Neural cell (in vitro differentiated cells): ENCODE results near the gene RNF121.

ENCODE experiments used
- EZH2 ChIP-seq: fragments of 200-600, 300-800 bp; shearing (Covaris generic), sonication (generic); IDR thresholded peaks from 2 replicates; pipeline ENCODE4 v1.6.1; 2014; ENCODE audit warnings: antibody characterized with exemption, low read length, borderline replicate concordance, mild to moderate bottlenecking; ENCODE audit not compliant: insufficient read depth, poor library complexity, severe bottlenecking
- RAD21 ChIP-seq: fragments of 450-650 bp; conservative IDR thresholded peaks from 2 replicates; pipeline ENCODE4 v1.6.1; 2014; ENCODE audit warnings: antibody characterized with exemption, mild to moderate bottlenecking, moderate library complexity
- TAF1 ChIP-seq: IDR thresholded peaks from 2 replicates; pipeline ENCODE4 v1.6.1; 2012; ENCODE audit warnings: low read depth
- TF ChIP-seq, protein P1 (sequence below): fragments of 450-650 bp; IDR thresholded peaks from 2 replicates; pipeline ENCODE4 v1.5.1; 2014; ENCODE audit warnings: antibody characterized with exemption, mild to moderate bottlenecking, moderate library complexity; ENCODE audit not compliant: poor library complexity, severe bottlenecking

DNA sequence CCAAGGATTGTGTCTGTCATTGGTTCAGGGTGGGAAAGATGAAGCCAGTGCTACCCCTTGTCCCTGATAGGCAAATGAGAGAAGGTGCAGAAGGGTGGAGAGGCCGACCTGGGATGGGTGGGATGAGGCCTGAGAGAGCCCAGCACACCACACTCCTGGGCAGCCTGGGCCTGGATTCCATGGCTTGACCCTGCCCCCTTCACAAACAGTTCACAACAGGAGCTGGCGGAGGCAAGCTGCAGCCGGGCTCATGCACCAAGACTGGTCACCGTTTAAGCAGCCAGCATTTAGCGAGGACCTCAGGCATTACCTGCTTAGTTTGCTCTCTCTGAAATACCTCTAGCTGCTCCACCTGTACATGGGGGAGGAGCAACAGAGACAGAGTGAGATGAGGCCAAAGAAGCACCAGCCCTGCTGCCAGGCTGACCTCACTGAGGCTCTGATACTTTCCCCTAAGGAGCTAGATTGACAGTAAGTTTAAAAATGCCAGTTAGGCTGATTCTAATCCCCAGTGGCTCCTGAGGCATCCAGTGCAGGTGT, 83.3 kb downstream of the RNF121 start:
- TF ChIP-seq EZH2 (no peak), RAD21 (no peak), TAF1 (no peak)
- TF ChIP-seq, protein P1, sequence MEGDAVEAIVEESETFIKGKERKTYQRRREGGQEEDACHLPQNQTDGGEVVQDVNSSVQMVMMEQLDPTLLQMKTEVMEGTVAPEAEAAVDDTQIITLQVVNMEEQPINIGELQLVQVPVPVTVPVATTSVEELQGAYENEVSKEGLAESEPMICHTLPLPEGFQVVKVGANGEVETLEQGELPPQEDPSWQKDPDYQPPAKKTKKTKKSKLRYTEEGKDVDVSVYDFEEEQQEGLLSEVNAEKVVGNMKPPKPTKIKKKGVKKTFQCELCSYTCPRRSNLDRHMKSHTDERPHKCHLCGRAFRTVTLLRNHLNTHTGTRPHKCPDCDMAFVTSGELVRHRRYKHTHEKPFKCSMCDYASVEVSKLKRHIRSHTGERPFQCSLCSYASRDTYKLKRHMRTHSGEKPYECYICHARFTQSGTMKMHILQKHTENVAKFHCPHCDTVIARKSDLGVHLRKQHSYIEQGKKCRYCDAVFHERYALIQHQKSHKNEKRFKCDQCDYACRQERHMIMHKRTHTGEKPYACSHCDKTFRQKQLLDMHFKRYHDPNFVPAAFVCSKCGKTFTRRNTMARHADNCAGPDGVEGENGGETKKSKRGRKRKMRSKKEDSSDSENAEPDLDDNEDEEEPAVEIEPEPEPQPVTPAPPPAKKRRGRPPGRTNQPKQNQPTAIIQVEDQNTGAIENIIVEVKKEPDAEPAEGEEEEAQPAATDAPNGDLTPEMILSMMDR: no peak
